Breast epithelium (tissue), 3 donors: ENCODE measurements around the gene DNAH9.

Experiments
- POLR2A ChIP-seq: fragments of 450-650 bp; IDR thresholded peaks from one replicate; pipeline ENCODE4 v1.6.1; 2016; ENCODE audit warnings: antibody characterized with exemption, mild to moderate bottlenecking, moderate library complexity
- POLR2AphosphoS5 ChIP-seq, 3 donors: sonication (generic); formaldehyde crosslinking; IDR thresholded peaks; one replicate each; pipeline ENCODE4 v1.6.1; 2017; ENCODE audit warnings: antibody characterized with exemption in 3 of 3

GRCh38 chr17:11795906-11796305 lies 197.6 kb downstream of the DNAH9 start:
- TF ChIP-seq POLR2A (no peak), POLR2AphosphoS5 (IDR thresholded peaks at IDR 0.05) (no peak)
